AG10803 (cell line): ENCODE results near the gene CYS1.

Source experiments
- DNase-seq: peaks from one replicate; pipeline ENCODE4 v3.0.0; 2010; ENCODE audit warnings: low read depth
- H3K4me3 ChIP-seq: 2 replicates; pipeline ENCODE4 v1.5.1; 2011; ENCODE audit warnings: mild to moderate bottlenecking, low read length, control low read depth
- TF ChIP-seq, protein P1 (sequence below): conservative IDR thresholded peaks from 2 replicates; pipeline ENCODE4 v1.5.1; 2011; ENCODE audit warnings: mild to moderate bottlenecking, low read length, control low read depth, inconsistent platforms

Gene CYS1

DNA sequence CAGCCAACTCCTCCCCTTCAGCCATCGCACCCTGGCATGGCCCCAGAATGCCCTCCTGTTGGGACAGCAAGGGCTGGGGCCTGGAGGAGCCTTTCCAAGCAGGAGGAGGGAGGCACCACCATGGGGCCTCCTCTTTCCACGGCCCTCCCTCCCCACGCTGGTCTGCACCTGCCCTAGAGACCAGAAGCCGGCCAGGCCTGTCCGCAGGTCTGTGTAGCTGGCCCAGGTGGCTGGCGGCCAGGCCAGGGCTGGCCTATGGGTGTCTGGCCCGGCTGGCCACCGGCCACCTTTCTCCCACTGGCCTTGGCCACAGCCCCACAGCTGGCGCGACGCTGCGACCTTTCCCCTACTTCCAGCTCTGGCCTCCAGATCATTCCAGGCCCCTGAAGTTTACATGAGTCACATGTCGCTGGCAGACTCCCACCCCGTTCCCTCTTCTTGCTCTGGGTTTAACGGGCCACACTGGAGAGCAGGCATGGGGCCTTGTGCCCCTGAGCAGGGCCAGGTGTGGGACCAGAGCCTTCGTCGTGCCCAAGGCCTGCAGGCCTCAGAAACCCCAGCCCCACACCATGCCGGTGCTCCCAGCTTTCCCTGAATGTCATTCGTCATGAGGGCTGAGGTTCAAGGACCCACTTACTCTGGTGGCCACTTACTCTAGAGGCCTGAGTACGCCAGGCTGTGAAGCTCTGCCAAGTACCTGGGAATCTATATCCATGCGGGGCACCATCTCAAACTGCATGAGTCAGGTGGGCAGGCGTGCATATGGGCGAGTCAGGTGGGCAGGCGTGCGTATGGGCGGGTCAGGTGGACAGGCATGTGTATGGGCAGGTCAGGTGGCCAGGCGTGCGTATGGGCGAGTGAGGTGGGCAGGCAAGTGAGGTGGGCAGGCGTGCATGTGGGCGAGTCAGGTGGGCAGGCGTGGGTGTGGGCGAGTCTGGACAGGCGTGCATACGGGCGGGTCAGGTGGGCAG is 70.1 kb downstream of the CYS1 start:
- TF ChIP-seq, protein P1, sequence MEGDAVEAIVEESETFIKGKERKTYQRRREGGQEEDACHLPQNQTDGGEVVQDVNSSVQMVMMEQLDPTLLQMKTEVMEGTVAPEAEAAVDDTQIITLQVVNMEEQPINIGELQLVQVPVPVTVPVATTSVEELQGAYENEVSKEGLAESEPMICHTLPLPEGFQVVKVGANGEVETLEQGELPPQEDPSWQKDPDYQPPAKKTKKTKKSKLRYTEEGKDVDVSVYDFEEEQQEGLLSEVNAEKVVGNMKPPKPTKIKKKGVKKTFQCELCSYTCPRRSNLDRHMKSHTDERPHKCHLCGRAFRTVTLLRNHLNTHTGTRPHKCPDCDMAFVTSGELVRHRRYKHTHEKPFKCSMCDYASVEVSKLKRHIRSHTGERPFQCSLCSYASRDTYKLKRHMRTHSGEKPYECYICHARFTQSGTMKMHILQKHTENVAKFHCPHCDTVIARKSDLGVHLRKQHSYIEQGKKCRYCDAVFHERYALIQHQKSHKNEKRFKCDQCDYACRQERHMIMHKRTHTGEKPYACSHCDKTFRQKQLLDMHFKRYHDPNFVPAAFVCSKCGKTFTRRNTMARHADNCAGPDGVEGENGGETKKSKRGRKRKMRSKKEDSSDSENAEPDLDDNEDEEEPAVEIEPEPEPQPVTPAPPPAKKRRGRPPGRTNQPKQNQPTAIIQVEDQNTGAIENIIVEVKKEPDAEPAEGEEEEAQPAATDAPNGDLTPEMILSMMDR: no peak
- DNase-seq: peak; percentile 81
- H3K4me3 ChIP-seq: no peak overlapping the region

DNA sequence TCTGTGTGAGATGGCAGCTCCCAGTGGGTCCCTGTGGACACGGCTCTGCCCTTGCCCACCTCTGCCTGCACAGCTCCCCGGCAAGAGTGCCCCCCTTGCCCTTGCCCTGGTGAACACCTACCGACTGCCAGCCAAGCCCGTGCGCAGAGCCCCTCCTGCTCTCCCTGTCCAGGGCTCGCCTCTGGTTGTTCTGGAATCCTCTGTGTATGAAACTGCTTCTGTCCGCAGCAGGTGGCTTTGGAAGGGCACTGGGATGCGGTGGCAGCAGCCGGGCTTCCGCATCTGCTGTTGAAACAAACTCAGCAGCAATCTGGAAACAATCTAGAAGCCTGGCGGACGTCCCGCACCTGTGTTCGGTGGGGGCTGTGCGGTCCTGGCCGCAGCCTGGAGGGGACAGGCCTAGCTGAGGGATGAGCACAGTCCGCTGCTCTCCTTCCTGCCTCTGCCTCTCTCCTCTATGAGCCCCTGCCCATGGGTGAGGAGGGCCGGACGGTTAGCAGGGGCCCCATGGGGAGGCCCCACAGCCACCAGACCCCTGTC is 70.9 kb downstream of the CYS1 start:
- TF ChIP-seq, protein P1: no peak
- no peak overlapping the region for H3K4me3 ChIP-seq
- DNase-seq: no peak

DNA sequence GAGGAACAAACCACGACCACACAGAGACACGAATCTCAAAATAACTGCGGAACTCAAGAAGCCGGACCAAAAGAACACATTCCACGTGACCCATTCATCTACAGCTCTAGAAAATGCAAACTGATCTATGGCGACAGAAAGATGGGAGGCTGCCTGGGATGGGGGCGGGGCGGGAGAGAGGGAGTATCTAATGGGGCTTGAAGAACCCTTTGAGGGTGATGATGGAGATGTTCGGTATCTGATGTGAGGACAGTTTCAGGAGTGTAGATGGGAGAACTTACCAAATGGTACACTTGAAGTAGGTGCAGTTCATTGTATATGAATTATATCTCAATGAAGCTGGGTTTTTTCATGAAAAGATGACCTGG is 71.4 kb downstream of the CYS1 start:
- TF ChIP-seq, protein P1: no peak
- no peak overlapping the region for H3K4me3 ChIP-seq
- no peak for DNase-seq

DNA sequence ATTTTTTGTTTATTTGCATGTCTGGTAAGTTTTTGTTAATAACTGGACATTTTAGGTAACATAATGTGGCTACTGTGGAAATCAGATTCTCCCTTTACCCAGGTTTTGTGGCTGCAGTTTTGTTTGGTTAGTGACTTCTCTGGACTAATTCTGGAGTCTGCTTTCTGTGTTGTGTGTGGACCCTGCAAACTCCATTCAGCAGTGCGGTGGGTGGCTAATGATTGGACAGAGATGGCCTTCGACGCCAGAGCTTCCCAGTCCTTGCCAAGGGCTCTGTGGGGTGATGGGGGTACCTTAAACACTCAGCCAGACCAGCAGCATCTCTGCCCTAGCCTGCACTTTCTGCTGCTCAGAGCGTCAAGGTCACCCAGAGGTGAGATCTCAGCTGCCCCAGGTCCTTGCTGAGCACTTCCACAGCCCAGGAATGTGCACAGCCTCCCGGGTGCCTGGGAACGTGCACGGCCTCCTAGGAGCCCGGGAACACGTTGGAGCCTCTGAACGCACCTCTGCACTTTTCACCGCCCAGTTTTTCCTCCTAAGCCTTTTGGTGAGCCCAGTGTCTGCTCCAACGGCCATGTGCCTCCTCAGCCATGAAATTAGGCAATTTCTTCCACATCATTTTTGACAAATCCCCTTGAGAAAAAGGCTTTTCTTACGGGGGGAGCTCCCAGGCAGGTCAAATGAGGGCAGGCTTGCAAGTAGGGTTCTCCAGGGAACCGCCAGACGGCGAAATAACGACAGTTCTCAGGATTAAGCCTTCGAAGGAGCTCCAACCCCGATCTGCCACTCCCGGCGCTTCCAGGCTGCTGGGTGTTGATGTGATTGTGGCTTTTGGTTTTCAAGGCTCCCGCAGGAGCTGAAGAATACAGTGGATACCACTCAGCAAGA is 72.0 kb downstream of the CYS1 start:
- TF ChIP-seq, protein P1: peak; percentile 28
- H3K4me3 ChIP-seq: no peak overlapping the region
- DNase-seq: peak; percentile 61

DNA sequence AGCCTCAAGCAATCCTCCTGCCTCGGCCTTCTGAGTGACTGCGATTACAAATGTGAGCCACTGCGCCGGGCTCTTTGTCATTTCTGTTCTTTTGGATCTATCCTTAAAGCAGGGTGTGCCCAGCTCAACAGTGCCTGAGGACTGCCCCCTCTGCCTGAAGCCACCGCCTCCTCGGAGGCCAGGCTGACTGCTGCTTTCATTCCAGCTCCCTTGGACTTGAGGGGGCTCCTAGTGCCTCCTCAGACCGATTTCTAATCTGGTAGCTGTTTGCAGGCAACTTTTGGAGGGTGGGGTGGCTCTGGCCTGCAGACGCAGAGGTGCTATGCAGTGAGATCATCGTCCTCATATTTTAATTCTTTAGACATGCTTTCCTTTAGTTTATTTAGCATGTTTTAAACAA is 72.8 kb downstream of the CYS1 start:
- no peak overlapping the region for H3K4me3 ChIP-seq
- peak; percentile 35 for DNase-seq
- TF ChIP-seq, protein P1: no peak
